Stomach smooth muscle (tissue), 2 donors: ENCODE results near the gene SELPLG.

Experiments used
- H3K27ac ChIP-seq: one replicate; pipeline ENCODE4 v1.7.0; 2013; ENCODE audit warnings: mild to moderate bottlenecking, low read length, inconsistent platforms
- H3K27me3 ChIP-seq, 2 donors: one replicate each; pipeline ENCODE4 v1.7.0; 2013; ENCODE audit warnings: low read length in 2 of 2; ENCODE audit not compliant: insufficient read depth in 2 of 2, control insufficient read depth in 1 of 2
- H3K36me3 ChIP-seq, 2 donors: one replicate each; pipeline ENCODE4 v1.7.0; 2013; ENCODE audit warnings: low read length in 2 of 2; ENCODE audit not compliant: control insufficient read depth in 2 of 2, insufficient read depth in 2 of 2
- H3K4me1 ChIP-seq: one replicate; pipeline ENCODE4 v1.7.0; 2013; ENCODE audit warnings: low read length; ENCODE audit not compliant: control insufficient read depth, insufficient read depth
- H3K4me3 ChIP-seq, 2 donors: one replicate each; pipeline ENCODE4 v1.7.0; 2013; ENCODE audit warnings: low read length in 2 of 2
- H3K9ac ChIP-seq, 2 donors: one replicate each; pipeline ENCODE4 v1.7.0; 2013; ENCODE audit warnings: low read length in 2 of 2, mild to moderate bottlenecking in 1 of 2
- H3K9me3 ChIP-seq, 2 donors: one replicate each; pipeline ENCODE4 v1.7.0; 2013; ENCODE audit warnings: low read length in 2 of 2; ENCODE audit not compliant: control insufficient read depth in 2 of 2
- donor health status: healthy.
- donor health status: Pancreatic carcinoma.

Gene SELPLG

GRCh38 chr12:108645686-108646599, 12.2 kb upstream of the SELPLG start:
- H3K9me3 ChIP-seq: no peaks in the 10 kb centered on the region
- H3K4me1 ChIP-seq: peaks cover 29% of the 10 kb centered on the region
- H3K9ac ChIP-seq: no peak overlapping the region
- H3K27ac ChIP-seq: no peak overlapping the region
- H3K4me3 ChIP-seq: no peak overlapping the region
- no peaks in the 10 kb centered on the region for H3K27me3 ChIP-seq
- H3K36me3 ChIP-seq: peaks cover 42 to 48% of the 10 kb centered on the region in 2 donors

- Histone ChIP-seq H3K9me3 (no peaks in the 10 kb centered on the region), H3K27ac (peak overlapping the region; percentile 37), H3K4me1 (peaks cover 27% of the 10 kb centered on the region), H3K27me3 (no peaks in the 10 kb centered on the region), H3K9ac (no peak overlapping the region), H3K4me3 (no peak overlapping the region), H3K36me3 (peaks cover 40 to 48% of the 10 kb centered on the region in 2 donors)
Observed at GRCh38 chr12:108644811-108645120, 11.1 kb upstream of the SELPLG start.

- H3K36me3 ChIP-seq: peaks cover 36 to 43% of the 10 kb centered on the region in 2 donors
Observed at GRCh38 chr12:108643941-108644810, 10.5 kb upstream of the SELPLG start.

GRCh38 chr12:108642899-108643654, 9.4 kb upstream of the SELPLG start:
- H3K27ac ChIP-seq: no peak overlapping the region
- H3K36me3 ChIP-seq: peaks cover 25 to 32% of the 10 kb centered on the region in 2 donors
- H3K27me3 ChIP-seq: no peaks in the 10 kb centered on the region
- peaks cover 35% of the 10 kb centered on the region for H3K4me1 ChIP-seq
- no peak overlapping the region for H3K4me3 ChIP-seq
- H3K9me3 ChIP-seq: no peaks in the 10 kb centered on the region
- no peak overlapping the region for H3K9ac ChIP-seq

More at GRCh38 chr12:108643941-108644810, 10.5 kb upstream of the SELPLG start:
- peak overlapping the region in 1 of 2 donors; percentile 8 for H3K4me3 ChIP-seq
- no peaks in the 10 kb centered on the region for H3K9me3 ChIP-seq
- peaks cover 26% of the 10 kb centered on the region for H3K4me1 ChIP-seq
- H3K27me3 ChIP-seq: no peaks in the 10 kb centered on the region
- no peak overlapping the region for H3K9ac ChIP-seq
- peak overlapping the region; percentile 37 for H3K27ac ChIP-seq

- peaks cover 20 to 25% of the 10 kb centered on the region in 2 donors for H3K36me3 ChIP-seq
- no peaks in the 10 kb centered on the region for H3K9me3 ChIP-seq
- no peaks in the 10 kb centered on the region for H3K27me3 ChIP-seq
- no peak overlapping the region for H3K4me3 ChIP-seq
- peak overlapping the region; percentile 37 for H3K27ac ChIP-seq
- peaks cover 42% of the 10 kb centered on the region for H3K4me1 ChIP-seq
- no peak overlapping the region for H3K9ac ChIP-seq
Observed at GRCh38 chr12:108642269-108642870, 8.7 kb upstream of the SELPLG start.

- H3K27me3 ChIP-seq: no peaks in the 10 kb centered on the region
- H3K9ac ChIP-seq: no peak overlapping the region
- no peaks in the 10 kb centered on the region for H3K9me3 ChIP-seq
- peaks cover 18 to 20% of the 10 kb centered on the region in 2 donors for H3K36me3 ChIP-seq
- peaks cover 42% of the 10 kb centered on the region for H3K4me1 ChIP-seq
- peak overlapping the region; percentile 37 for H3K27ac ChIP-seq
- no peak overlapping the region for H3K4me3 ChIP-seq
Observed at GRCh38 chr12:108641446-108642268, 8.0 kb upstream of the SELPLG start.

- Histone ChIP-seq H3K27ac (peak overlapping the region; percentile 37), H3K9ac (no peak overlapping the region), H3K4me3 (no peak overlapping the region), H3K27me3 (no peaks in the 10 kb centered on the region), H3K36me3 (peaks cover 14% of the 10 kb centered on the region in 2 donors), H3K4me1 (peaks cover 47% of the 10 kb centered on the region), H3K9me3 (no peaks in the 10 kb centered on the region)
Observed at GRCh38 chr12:108640802-108641445, 7.2 kb upstream of the SELPLG start.

- Histone ChIP-seq H3K9me3 (no peaks in the 10 kb centered on the region), H3K4me3 (no peak overlapping the region), H3K27ac (peak overlapping the region; percentile 24), H3K36me3 (peaks cover under 1% of the 10 kb centered on the region in 2 donors), H3K4me1 (peaks cover 49% of the 10 kb centered on the region), H3K9ac (no peak overlapping the region), H3K27me3 (peaks cover 0 to 4% of the 10 kb centered on the region in 2 donors)
Observed at GRCh38 chr12:108638997-108639822, 5.5 kb upstream of the SELPLG start.
